ENCODE data around the gene GRAP2.

GRAP2 gene

DNA sequence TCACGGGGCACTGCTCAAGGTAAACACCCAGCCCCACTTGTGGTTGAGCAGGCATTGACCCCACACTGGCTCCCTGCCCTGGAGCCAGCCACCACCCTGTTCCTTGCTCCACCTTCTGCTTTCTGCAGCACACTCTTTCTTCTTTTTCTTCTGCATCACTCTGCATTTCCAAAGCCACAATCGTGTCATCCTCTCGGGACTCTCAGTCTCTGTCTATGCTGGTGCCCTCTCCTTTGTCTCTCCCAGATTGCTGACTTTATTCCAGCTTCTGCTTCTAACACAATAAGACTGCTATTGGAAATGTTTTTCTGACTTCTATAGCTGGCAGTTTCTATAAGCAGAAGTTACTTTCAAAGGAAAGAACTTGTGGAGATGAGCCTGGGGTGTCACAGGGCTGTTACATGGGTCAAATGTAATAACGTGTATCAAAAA lies 14.4 kb downstream of the GRAP2 start:
- H3K4me3 ChIP-seq (ENCODE audit: low read depth, low read length): no peak overlapping the region
- no peak for DNase-seq (ENCODE audit: low read depth)
- TF ChIP-seq POLR2A (IDR thresholded peaks at IDR 0.05; ENCODE audit: extremely low read depth, insufficient read length): no peak
- no peak for TF ChIP-seq MYC (IDR thresholded peaks at IDR 0.05; ENCODE audit: low read depth, low read length)
- TF ChIP-seq CTCF (IDR thresholded peaks at IDR 0.05; ENCODE audit: low read depth, low read length): no peak
- no peak for TF ChIP-seq MAX (IDR thresholded peaks at IDR 0.05; ENCODE audit: low read depth, low read length)

GRCh38 chr22:39916496-39916895 lies 15.6 kb downstream of the GRAP2 start:
- H3K4me3 ChIP-seq (ENCODE audit: low read depth, low read length): no peak overlapping the region
- TF ChIP-seq MAX (IDR thresholded peaks at IDR 0.05; ENCODE audit: low read depth, low read length): no peak
- no peak for TF ChIP-seq CTCF (IDR thresholded peaks at IDR 0.05; ENCODE audit: low read depth, low read length)
- TF ChIP-seq POLR2A (IDR thresholded peaks at IDR 0.05; ENCODE audit: extremely low read depth, insufficient read length): no peak
- no peak for TF ChIP-seq MYC (IDR thresholded peaks at IDR 0.05; ENCODE audit: low read depth, low read length)
- no peak for DNase-seq (ENCODE audit: low read depth)

DNA sequence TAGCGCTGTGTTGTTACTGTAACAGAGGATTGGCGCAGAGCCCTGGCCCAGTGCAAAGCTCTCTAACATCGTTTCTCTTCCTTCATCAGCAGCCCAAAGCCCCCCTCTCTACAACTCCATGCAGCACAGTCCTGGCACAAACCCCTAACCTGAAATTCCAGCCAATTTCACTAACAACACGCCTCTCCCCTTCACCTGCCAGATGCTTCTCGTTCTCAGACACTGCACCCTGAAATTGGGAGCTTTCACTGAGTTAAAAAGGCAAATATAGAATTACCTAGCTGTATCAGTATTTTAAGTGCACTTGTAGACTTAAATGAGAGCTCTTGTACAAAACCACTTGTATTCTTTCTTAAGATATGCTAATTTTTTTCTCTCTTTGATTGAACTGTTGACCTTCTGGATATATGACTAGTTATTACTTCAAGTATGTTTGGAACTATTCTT lies 16.3 kb downstream of the GRAP2 start:
- no peak overlapping the region for H3K4me3 ChIP-seq (ENCODE audit: low read depth, low read length)
- DNase-seq (ENCODE audit: low read depth): no peak
- TF ChIP-seq MAX (IDR thresholded peaks at IDR 0.05; ENCODE audit: low read depth, low read length) (no peak), POLR2A (IDR thresholded peaks at IDR 0.05; ENCODE audit: extremely low read depth, insufficient read length) (no peak)

GRCh38 chr22:39917776-39918495 lies 17.1 kb downstream of the GRAP2 start:
- TF ChIP-seq CTCF (IDR thresholded peaks at IDR 0.05; ENCODE audit: low read depth, low read length) (no peak), POLR2A (IDR thresholded peaks at IDR 0.05; ENCODE audit: extremely low read depth, insufficient read length) (no peak), MAX (IDR thresholded peaks at IDR 0.05; ENCODE audit: low read depth, low read length) (no peak), MYC (IDR thresholded peaks at IDR 0.05; ENCODE audit: low read depth, low read length) (no peak)
- no peak overlapping the region for H3K4me3 ChIP-seq (ENCODE audit: low read depth, low read length)
- DNase-seq (ENCODE audit: low read depth): no peak

GRCh38 chr22:39920134-39920743 lies 19.4 kb downstream of the GRAP2 start:
- TF ChIP-seq CTCF (IDR thresholded peaks at IDR 0.05; ENCODE audit: low read depth, low read length) (no peak), MYC (IDR thresholded peaks at IDR 0.05; ENCODE audit: low read depth, low read length) (no peak), POLR2A (IDR thresholded peaks at IDR 0.05; ENCODE audit: extremely low read depth, insufficient read length) (no peak), MAX (IDR thresholded peaks at IDR 0.05; ENCODE audit: low read depth, low read length) (no peak)
- no peak for DNase-seq (ENCODE audit: low read depth)
- no peak overlapping the region for H3K4me3 ChIP-seq (ENCODE audit: low read depth, low read length)

GRCh38 chr22:39923696-39924095 lies 22.8 kb downstream of the GRAP2 start:
- no peak for DNase-seq (ENCODE audit: low read depth)
- H3K4me3 ChIP-seq (ENCODE audit: low read depth, low read length): no peak overlapping the region
- no peak for TF ChIP-seq MYC (IDR thresholded peaks at IDR 0.05; ENCODE audit: low read depth, low read length)
- no peak for TF ChIP-seq CTCF (IDR thresholded peaks at IDR 0.05; ENCODE audit: low read depth, low read length)
- no peak for TF ChIP-seq MAX (IDR thresholded peaks at IDR 0.05; ENCODE audit: low read depth, low read length)
- no peak for TF ChIP-seq POLR2A (IDR thresholded peaks at IDR 0.05; ENCODE audit: extremely low read depth, insufficient read length)
